A549 (cell line): ENCODE measurements around the gene ARHGEF6. TPM values are rescaled to one million over a fixed set of nuclear protein-coding genes. Genes with fewer than 3 reads are reported as not detected.

Source experiments
- ATAC-seq, 2 experiments: fragments of 200-7000 bp in 1 of 2; fragments of >200 bp in 1 of 2; cut with Nextera tagmentation in 1 of 2; cut with Tn5 transposase in 1 of 2; 3 replicates each; pipeline versions ENCODE4 v1.8.0 to v1.9.1; 2018 to 2020; ENCODE audit warnings: mild to moderate bottlenecking in 1 of 2, moderate library complexity in 1 of 2
- CTCF ChIA-PET: fragments of 300-600 bp; sonication (Branson Sonifier 250); formaldehyde crosslinking; extraction: SDS; loops from one replicate; lab custom pipeline; 2021; ENCODE audit warnings: antibody characterized with exemption, inconsistent platforms; lab: Yijun Ruan, JAX
- POLR2A ChIA-PET: fragments of 350-600 bp; formaldehyde crosslinking; extraction: SDS; loops from one replicate; lab custom pipeline; 2021; ENCODE audit warnings: antibody characterized with exemption, inconsistent platforms; lab: Yijun Ruan, JAX
- DNase-seq, 2 experiments: peaks; one replicate each; pipeline versions ENCODE4 v3.0.0 to v3.0.0-alpha.2; 2011 to 2016; ENCODE audit warnings: low read depth in 1 of 2, low spot score in 1 of 2
- FAIRE-seq: peaks from 2 replicates; lab custom pipeline; 2011; peaks lifted over from hg19 to GRCh38; lab: Jason Lieb, UNC
- H3K27ac ChIP-seq, 2 experiments: fragments of >200 bp; sonication (Bioruptor Twin); formaldehyde crosslinking; 3 replicates each; pipeline ENCODE4 v1.5.1; 2016 to 2017
- H3K4me1 ChIP-seq: fragments of >200 bp; sonication (Bioruptor Twin); formaldehyde crosslinking; 3 replicates; pipeline ENCODE4 v1.6.1; 2016
- H3K4me2 ChIP-seq: fragments of >200 bp; sonication (Bioruptor Twin); formaldehyde crosslinking; 3 replicates; pipeline ENCODE4 v1.6.1; 2016
- H3K4me3 ChIP-seq: fragments of >200 bp; sonication (Bioruptor Twin); formaldehyde crosslinking; 3 replicates; pipeline ENCODE4 v1.5.1; 2016
- H3K9me3 ChIP-seq: fragments of >200 bp; sonication (Bioruptor Twin); formaldehyde crosslinking; 3 replicates; pipeline ENCODE4 v1.6.1; 2016
- CBX2 ChIP-seq: fragments of 200-600 bp; sonication (generic); IDR thresholded peaks from 2 replicates; pipeline ENCODE4 v1.6.1; 2016; ENCODE audit warnings: low read depth, mild to moderate bottlenecking, borderline replicate concordance
- CHD4 ChIP-seq: fragments of 200-600 bp; sonication (generic); IDR thresholded peaks from 2 replicates; pipeline ENCODE4 v1.6.1; 2016; ENCODE audit warnings: antibody characterized with exemption, mild to moderate bottlenecking, borderline replicate concordance
- E2F6 ChIP-seq: IDR thresholded peaks from 2 replicates; pipeline ENCODE4 v1.6.1; 2012; ENCODE audit warnings: low read depth, borderline replicate concordance
- EHF ChIP-seq: fragments of 250-450 bp; sonication (Bioruptor Pico); IDR thresholded peaks from 2 replicates; pipeline ENCODE4 v1.5.0; 2020; ENCODE audit warnings: mild to moderate bottlenecking
- EHMT2 ChIP-seq: fragments of 200-600 bp; sonication (generic); IDR thresholded peaks from 2 replicates; pipeline ENCODE4 v1.6.1; 2016; ENCODE audit warnings: antibody characterized with exemption, low read depth, mild to moderate bottlenecking, moderate library complexity
- ELK1 ChIP-seq: fragments of 150-350 bp; IDR thresholded peaks from 2 replicates; pipeline ENCODE4 v1.6.1; 2014; ENCODE audit warnings: low read depth, mild to moderate bottlenecking, low read length
- ESRRA ChIP-seq: fragments of 150-350 bp; IDR thresholded peaks from 2 replicates; pipeline ENCODE4 v1.6.1; 2014; ENCODE audit warnings: mild to moderate bottlenecking, low read length, borderline replicate concordance
- FOSL2 ChIP-seq, 2 experiments: fragments of 450-650 bp in 1 of 2; fragments of >200 bp in 1 of 2; sonication (Bioruptor Twin) in 1 of 2; formaldehyde crosslinking; IDR thresholded peaks; 2 replicates each; pipeline versions ENCODE4 v1.5.0 to v1.6.1; 2016 to 2020; ENCODE audit warnings: mild to moderate bottlenecking in 1 of 2, moderate library complexity in 1 of 2
- FOXS1 ChIP-seq: fragments of 250-450 bp; sonication (Bioruptor Pico); IDR thresholded peaks from 2 replicates; pipeline ENCODE4 v1.5.0; 2020; ENCODE audit warnings: mild to moderate bottlenecking, moderate library complexity
- HDAC2 ChIP-seq: fragments of 200-600 bp; sonication (generic); IDR thresholded peaks from 2 replicates; pipeline ENCODE4 v1.6.1; 2016
- HEYL ChIP-seq: fragments of 250-450 bp; sonication (Bioruptor Pico); IDR thresholded peaks from 2 replicates; pipeline ENCODE4 v1.8.0; 2021; ENCODE audit warnings: mild to moderate bottlenecking, moderate library complexity
- HOXB13 ChIP-seq: fragments of 250-450 bp; sonication (Bioruptor Pico); IDR thresholded peaks from 2 replicates; pipeline ENCODE4 v1.5.0; 2020; ENCODE audit warnings: low read depth, mild to moderate bottlenecking, moderate library complexity
- HOXB5 ChIP-seq: fragments of 250-450 bp; sonication (Bioruptor Pico); IDR thresholded peaks from 2 replicates; pipeline ENCODE4 v1.5.0; 2020; ENCODE audit warnings: mild to moderate bottlenecking, moderate library complexity
- KDM1A ChIP-seq: fragments of 200-600 bp; sonication (generic); IDR thresholded peaks from 2 replicates; pipeline ENCODE4 v1.6.1; 2016; ENCODE audit warnings: low read depth, mild to moderate bottlenecking
- KDM5A ChIP-seq: fragments of 200-600 bp; sonication (generic); IDR thresholded peaks from 2 replicates; pipeline ENCODE4 v1.6.1; 2016; ENCODE audit warnings: antibody characterized with exemption, mild to moderate bottlenecking
- MAX ChIP-seq: IDR thresholded peaks from 2 replicates; pipeline ENCODE4 v1.6.1; 2012
- MAZ ChIP-seq: fragments of 150-350 bp; IDR thresholded peaks from 2 replicates; pipeline ENCODE4 v1.6.1; 2014; ENCODE audit warnings: antibody characterized with exemption, low read depth, low read length, borderline replicate concordance
- MYC ChIP-seq: IDR thresholded peaks from 2 replicates; pipeline ENCODE4 v1.6.1; 2012; ENCODE audit warnings: mild to moderate bottlenecking, inconsistent platforms, low read length, improper control_type of control experiment, borderline replicate concordance
- NPAS2 ChIP-seq: fragments of 250-450 bp; sonication (Bioruptor Pico); IDR thresholded peaks from 2 replicates; pipeline ENCODE4 v1.8.0; 2022; ENCODE audit warnings: mild to moderate bottlenecking, moderate library complexity, borderline replicate concordance
- PBX3 ChIP-seq: IDR thresholded peaks from 2 replicates; pipeline ENCODE4 v1.6.1; 2012
- RFX5 ChIP-seq: fragments of 450-650 bp; IDR thresholded peaks from 2 replicates; pipeline ENCODE4 v1.7.1; 2014; ENCODE audit warnings: antibody characterized with exemption, mild to moderate bottlenecking, moderate library complexity
- RNF2 ChIP-seq: fragments of 200-600 bp; sonication (generic); IDR thresholded peaks from 2 replicates; pipeline ENCODE4 v1.6.1; 2016; ENCODE audit warnings: low read depth, mild to moderate bottlenecking, antibody characterized with exemption, moderate library complexity, borderline replicate concordance
- SREBF2 ChIP-seq: fragments of 450-650 bp; IDR thresholded peaks from 2 replicates; pipeline ENCODE4 v1.6.1; 2014; ENCODE audit warnings: mild to moderate bottlenecking, moderate library complexity
- USF2 ChIP-seq: fragments of 450-650 bp; IDR thresholded peaks from 2 replicates; pipeline ENCODE4 v1.6.1; 2014; ENCODE audit warnings: antibody characterized with exemption
- WGBS: methylation state at CpG from one replicate; pipeline ENCODE4 v1.1.6; 2017; ENCODE audit errors: missing lambda C conversion rate; 5-methylcytosine and 5-hydroxymethylcytosine counted together
- polyA plus RNA-seq, 4 experiments: library from polyadenylated mRNA; depleted of rRNA in 3 of 4; stranded (reverse); fragments of >200 nt; fragmentation: RNase III in 1 of 4; extraction: RNeasy Plus Mini Kit Qiagen cat#74134 plus additional on column Dnase treatment in 1 of 4; gene quantifications; 2 replicates in 3 of 4; 3 replicates in 1 of 4; pipeline ENCODE4 v1.2.3, GENCODE V29; 2011 to 2017

Gene ARHGEF6
- polyA plus RNA-seq, 2 of the 4 experiments (the other 2 are of a cell fraction), result 0.10 to 0.30 TPM

- FAIRE-seq (no peak), DNase-seq (no peak), ATAC-seq (no peak)
- 15% methylated on average over 1 of the region's 1 CpG for WGBS
- H3K4me3 ChIP-seq, result no peak overlapping the region
- TF ChIP-seq CBX2 (no peak), HDAC2 (no peak), FOSL2 (IDR thresholded peaks at IDR 0.05) (no peak), FOSL2 (CRISPR knock-in tag; IDR thresholded peaks at IDR 0.05) (no peak), MAX (no peak), KDM5A (no peak), NPAS2 (CRISPR knock-in tag) (no peak), HOXB5 (no peak), MYC (no peak), EHMT2 (no peak), ELK1 (no peak), RNF2 (no peak), CHD4 (no peak), HEYL (no peak), USF2 (no peak), KDM1A (no peak), RFX5 (no peak), MAZ (no peak), HOXB13 (no peak), PBX3 (no peak), ESRRA (no peak)
- H3K9me3 ChIP-seq, result no peaks in the 10 kb centered on the region
- H3K4me2 ChIP-seq, result no peak overlapping the region
- H3K27ac ChIP-seq, result no peak overlapping the region
- ChIA-PET CTCF (no interaction called here), POLR2A (no interaction called here)
- no peaks in the 10 kb centered on the region for H3K4me1 ChIP-seq
Measured at GRCh38 chrX:136643243-136643642, 137.5 kb downstream of the ARHGEF6 start.

GRCh38 chrX:136639506-136640176 lies 141.1 kb downstream of the ARHGEF6 start:
- FAIRE-seq (no peak), DNase-seq (no peak), ATAC-seq (no peak)
- CTCF ChIA-PET, result interaction anchor here (0.7 kb wide), 1 partner anchor 745 kb away, joined by 5 read pairs; no protein-coding TSS in a partner anchor
- no peak overlapping the region for H3K27ac ChIP-seq
- H3K4me3 ChIP-seq, result no peak overlapping the region
- 6% methylated on average over 5 of the region's 8 CpGs for WGBS
- no peaks in the 10 kb centered on the region for H3K4me1 ChIP-seq
- H3K9me3 ChIP-seq, result no peaks in the 10 kb centered on the region
- POLR2A ChIA-PET, result no interaction called here
- no peak overlapping the region for H3K4me2 ChIP-seq
- TF ChIP-seq CBX2 (no peak), ESRRA (no peak), NPAS2 (CRISPR knock-in tag) (no peak), EHF (CRISPR knock-in tag) (no peak), E2F6 (no peak), EHMT2 (no peak), FOXS1 (CRISPR knock-in tag) (no peak), SREBF2 (no peak), FOSL2 (IDR thresholded peaks at IDR 0.05) (no peak), FOSL2 (CRISPR knock-in tag; IDR thresholded peaks at IDR 0.05) (no peak), KDM1A (no peak)
